GM12801 (cell line): ENCODE measurements around the gene IRX2.

Experiments used
- CTCF ChIP-seq: IDR thresholded peaks from one replicate; pipeline ENCODE4 v1.5.1; 2011; ENCODE audit warnings: control low read depth; ENCODE audit not compliant: insufficient read length; ENCODE audit errors: extremely low read depth

IRX2 gene

DNA sequence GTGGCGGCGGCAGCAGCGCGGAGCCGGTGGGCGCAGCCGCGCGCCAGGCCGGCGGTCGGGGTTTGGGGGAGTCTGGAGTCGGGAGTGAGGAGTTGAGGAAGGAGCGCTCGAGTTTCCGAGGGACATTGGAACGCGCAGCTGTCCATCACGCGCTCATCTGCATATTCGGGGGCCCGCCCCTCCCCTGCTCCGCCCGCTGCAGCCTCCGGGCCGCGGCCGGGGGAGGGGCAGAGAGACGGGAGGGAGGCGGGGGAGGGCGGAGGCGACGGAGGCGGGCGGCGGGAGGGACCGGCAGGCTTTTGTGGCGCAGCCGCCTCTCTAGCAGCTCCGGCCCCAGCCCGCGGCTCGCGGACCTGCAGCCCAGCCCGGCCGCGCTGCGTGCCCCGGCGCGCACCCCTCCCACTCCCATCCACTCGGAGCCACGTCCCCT lies at the start of gene IRX2:
Gene IRX2 (minus strand): TSS at position 86 of the 430 bp plus-strand sequence. CDS start 264 bp downstream, outside the sequence.
- TF ChIP-seq CTCF = no peak

GRCh38 chr5:2800035-2800434 lies 48.6 kb upstream of the IRX2 start:
- no peak for TF ChIP-seq CTCF

GRCh38 chr5:2797981-2798380 lies 46.5 kb upstream of the IRX2 start:
- no peak for TF ChIP-seq CTCF

DNA sequence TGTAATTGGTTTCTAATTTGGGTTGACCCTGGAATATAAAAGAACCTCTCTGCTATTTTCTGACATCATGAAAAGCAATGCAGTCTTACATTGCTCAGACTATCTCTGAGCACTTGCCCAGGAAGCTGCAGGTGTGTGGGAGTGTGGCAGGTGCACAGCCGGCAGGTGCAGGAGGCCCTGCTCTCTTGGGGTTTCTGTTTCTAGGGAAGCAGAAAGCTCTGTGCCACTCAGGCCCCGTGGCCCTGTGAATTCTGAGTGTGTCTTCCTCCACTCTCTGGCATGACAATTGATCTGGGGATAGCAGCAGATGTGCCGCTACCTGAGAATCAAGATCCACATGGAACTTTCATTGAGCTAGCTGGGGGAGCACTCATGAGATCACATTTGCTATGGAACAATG lies 45.7 kb upstream of the IRX2 start:
- TF ChIP-seq CTCF = no peak

GRCh38 chr5:2783223-2783622 lies 31.7 kb upstream of the IRX2 start:
- TF ChIP-seq CTCF = no peak

- TF ChIP-seq CTCF = no peak
Observed at GRCh38 chr5:2782658-2783057, 31.2 kb upstream of the IRX2 start.

DNA sequence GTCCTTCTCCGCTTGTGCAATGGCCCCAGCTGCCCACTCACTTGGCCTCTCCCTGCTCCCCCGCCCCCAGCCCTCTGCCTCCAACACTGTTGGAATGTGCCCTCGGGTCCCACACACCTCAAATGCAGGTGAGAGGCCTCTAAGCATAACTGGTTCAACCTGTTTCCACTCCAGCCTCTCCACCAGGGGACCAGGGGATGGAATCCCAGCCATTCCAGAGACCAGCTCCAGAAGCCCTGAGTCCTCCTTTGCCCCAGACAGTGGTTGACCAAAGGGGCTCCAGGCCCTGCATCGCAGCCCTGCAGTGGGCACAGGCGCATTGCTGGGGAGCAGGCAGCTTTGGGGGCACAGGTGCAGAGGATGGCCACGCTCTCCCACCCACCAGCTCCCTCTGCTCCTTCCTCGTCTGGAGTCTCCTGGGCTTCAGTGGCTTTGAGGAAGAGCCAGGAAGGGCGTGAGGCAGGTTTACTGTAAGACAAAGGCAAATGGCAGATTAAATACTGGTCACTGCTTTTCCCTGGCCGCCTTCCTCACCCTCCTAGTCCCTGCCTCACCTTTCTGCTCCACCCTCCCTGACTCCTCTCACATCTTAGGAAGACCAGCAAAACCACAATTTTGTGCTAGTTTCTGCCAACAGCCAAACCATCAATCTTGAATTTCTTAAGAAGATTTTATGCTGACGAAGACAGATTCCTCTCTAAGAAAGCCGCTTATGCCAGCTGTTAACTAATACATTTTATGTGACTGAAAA lies 29.1 kb upstream of the IRX2 start:
- no peak for TF ChIP-seq CTCF
